ENCODE measurements around the gene ITGAX. TPM values are rescaled to one million over a fixed set of nuclear protein-coding genes. Genes with fewer than 3 reads are reported as not detected.

The ITGAX gene
- total and polyA plus RNA-seq, 10 of the 15 experiments (the other 5 are each of a cell fraction or from before 2014, with no cell fraction given): 1.6 to 37.9 (median 17.9) TPM

DNA sequence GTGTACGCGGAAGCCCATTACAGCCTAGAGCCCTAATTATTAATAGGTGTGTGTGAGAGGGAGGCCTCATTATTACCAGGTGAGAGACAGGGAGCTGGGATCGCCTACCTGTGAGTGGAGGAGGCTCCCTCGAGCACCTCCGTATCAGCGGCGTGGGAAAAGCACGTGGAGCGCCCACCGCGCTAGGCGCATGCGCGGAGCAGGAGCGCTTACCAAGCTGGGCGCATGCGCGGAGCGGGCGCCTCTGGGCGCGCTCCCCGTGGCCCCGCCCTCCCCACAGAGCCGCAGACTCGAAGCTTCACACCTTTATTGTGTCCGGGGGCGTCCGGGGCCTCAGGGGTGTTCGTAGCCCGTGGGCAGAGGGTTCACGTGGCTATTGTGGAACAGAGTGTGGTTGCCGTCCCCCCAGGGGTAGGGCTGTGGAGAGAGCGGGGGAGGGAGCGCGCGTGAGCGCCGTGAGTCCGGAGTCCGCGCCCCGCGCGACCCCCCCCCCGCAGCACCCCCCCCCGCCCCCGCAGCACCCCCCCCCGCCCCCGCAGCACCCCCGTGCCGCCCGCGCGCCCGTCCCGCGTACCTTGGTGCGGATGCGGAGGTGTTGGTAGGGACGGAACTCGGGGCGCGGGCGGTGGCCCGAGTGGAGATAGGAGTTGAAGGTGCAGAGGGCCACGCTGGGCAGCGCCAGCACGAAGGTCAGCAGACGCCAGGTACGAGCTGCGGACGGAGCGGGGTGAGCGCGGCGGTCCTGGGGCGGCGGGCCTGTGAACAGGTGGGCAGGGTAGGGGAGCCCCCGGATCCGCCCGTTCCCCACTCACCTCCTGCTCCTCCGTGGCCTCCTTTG, 72.7 kb downstream of the ITGAX start:
- H3K36me3 ChIP-seq (ENCODE audit: control insufficient read depth in 2 of 2, insufficient read depth in 2 of 2, low read length in 1 of 2): no peaks in the 10 kb centered on the region
- DNase-seq (ENCODE audit: low read depth, low spot score) (no peak), FAIRE-seq (no peak), ATAC-seq (no peak)
- ChIA-PET RAD21 (ENCODE audit: unreplicated experiment) (no interaction called here), POLR2A (interaction anchor here (0.6 to 1.3 kb wide), 3 partner anchors 34 to 73 kb away, joined by 3 to 4 read pairs (median 3); no protein-coding TSS in a partner anchor), SMC1A (ENCODE audit: uncharacterized antibody, unreplicated experiment) (interaction anchor here (4.6 to 5.2 kb wide), 2 partner anchors 14 to 41 kb away, joined by 18 to 31 read pairs; partner anchors contain the start of gene ZNF843), CTCF (interaction anchor here (0.5 to 4.8 kb wide), 3 partner anchors 7 to 184 kb away, joined by 3 to 20 read pairs (median 3); no protein-coding TSS in a partner anchor)
- in situ Hi-C loops (cut with MboI) (loop anchor here (25.0 kb wide), 1 partner anchor 440 kb away; the partner anchor contains the start of gene HSD3B7), intact Hi-C loops (cut with micrococcal nuclease; ENCODE audit: unreplicated experiment) (no loop called here)
- H3K27me3 ChIP-seq (replicated peaks in 1 of 2; ENCODE audit: control insufficient read depth in 2 of 2, insufficient read depth in 2 of 2, low read length in 1 of 2): no peaks in the 10 kb centered on the region
- WGBS (ENCODE audit: insufficient coverage, insufficient replicate concordance, low lambda C conversion rate, missing lambda C conversion rate): 73% methylated on average over 34 of the region's 83 CpGs
- H2AFZ ChIP-seq (ENCODE audit: control insufficient read depth, low read depth, low read length): no peak overlapping the region
- no peak overlapping the region for H3K4me2 ChIP-seq (ENCODE audit: control insufficient read depth, insufficient read depth)
- no peaks in the 10 kb centered on the region for H3K79me2 ChIP-seq (ENCODE audit: control insufficient read depth, insufficient read depth, low read length)
- no peaks in the 10 kb centered on the region for H4K20me1 ChIP-seq (ENCODE audit: control insufficient read depth, insufficient read depth)
- H3K9me3 ChIP-seq (replicated peaks; ENCODE audit: control insufficient read depth, insufficient read depth, low read length): no peaks in the 10 kb centered on the region; the same call in 2 of the 3 replicates
- no peak overlapping the region for H3K27ac ChIP-seq (ENCODE audit: control insufficient read depth, insufficient read depth)
- TF ChIP-seq CHD1 (IDR thresholded peaks at IDR 0.05; ENCODE audit: low read depth, low read length): no peak
- no peak for TF ChIP-seq STAT1 (conservative IDR thresholded peaks at IDR 0.05)
- TF ChIP-seq, protein P1, sequence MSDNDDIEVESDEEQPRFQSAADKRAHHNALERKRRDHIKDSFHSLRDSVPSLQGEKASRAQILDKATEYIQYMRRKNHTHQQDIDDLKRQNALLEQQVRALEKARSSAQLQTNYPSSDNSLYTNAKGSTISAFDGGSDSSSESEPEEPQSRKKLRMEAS (IDR thresholded peaks at IDR 0.05; ENCODE audit: low read depth, low read length): no peak
- TF ChIP-seq POLR2AphosphoS5 (IDR thresholded peaks at IDR 0.05; ENCODE audit: low read length): no peak
- TF ChIP-seq SIX5 (IDR thresholded peaks at IDR 0.05; ENCODE audit: low read depth, low read length, severe bottlenecking): no peak
- TF ChIP-seq IKZF2 (IDR thresholded peaks at IDR 0.05): no peak
- no peak for TF ChIP-seq SPI1 (IDR thresholded peaks at IDR 0.05; ENCODE audit: borderline replicate concordance, insufficient read depth, low read depth, low read length)
- no peak overlapping the region for H3K4me3 ChIP-seq
- H3K9ac ChIP-seq (ENCODE audit: control insufficient read depth, insufficient read depth, low read length): no peak overlapping the region
- H3K4me1 ChIP-seq (ENCODE audit: control insufficient read depth, insufficient read depth, low read length): peaks cover under 1% of the 10 kb centered on the region
- no TSS peak for BruUV-seq (replicated peaks)

Data from GM12878 (cell line).